Smooth muscle cell (in vitro differentiated cells): ENCODE measurements around the gene COX4I1. TPM values are rescaled to one million over a fixed set of nuclear protein-coding genes. Genes with fewer than 3 reads are reported as not detected.
"Not testable (repeated sequence)": the region's sequence is repeated elsewhere in the genome, so short reads cannot be mapped to it uniquely, and the experiment has no call there.

ENCODE experiments used
- DNase-seq: peaks from one replicate; lab custom pipeline; 2025; ENCODE audit not compliant: unreplicated experiment; lab: John Stamatoyannopoulos, UW
- H2AFZ ChIP-seq: fragments of 200-600 bp; sonication (generic); 2 replicates; pipeline ENCODE4 v1.6.0; 2016; ENCODE audit warnings: antibody characterized with exemption, low read depth, mild to moderate bottlenecking
- H3F3A ChIP-seq: fragments of 200-600 bp; sonication (generic); 2 replicates; pipeline ENCODE4 v1.6.0; 2017; ENCODE audit warnings: antibody characterized with exemption, low read depth
- H3K27ac ChIP-seq: fragments of 200-600 bp; sonication (generic); 2 replicates; pipeline ENCODE4 v1.5.1; 2016; ENCODE audit warnings: low read depth, mild to moderate bottlenecking
- H3K27me3 ChIP-seq: fragments of 200-600 bp; sonication (generic); 2 replicates; pipeline ENCODE4 v1.6.1; 2016; ENCODE audit warnings: low read depth, mild to moderate bottlenecking
- H3K36me3 ChIP-seq: fragments of 200-600 bp; sonication (generic); 2 replicates; pipeline ENCODE4 v1.5.1; 2016; ENCODE audit warnings: low read depth
- H3K4me1 ChIP-seq: fragments of 200-600 bp; sonication (generic); 2 replicates; pipeline ENCODE4 v1.5.1; 2016; ENCODE audit warnings: low read depth
- H3K4me2 ChIP-seq: fragments of 200-600 bp; sonication (generic); 2 replicates; pipeline ENCODE4 v1.6.0; 2016; ENCODE audit warnings: mild to moderate bottlenecking
- H3K4me3 ChIP-seq: fragments of 200-600 bp; sonication (generic); 2 replicates; pipeline ENCODE4 v1.5.1; 2016; ENCODE audit warnings: mild to moderate bottlenecking
- H3K79me2 ChIP-seq: fragments of 200-600 bp; sonication (generic); 2 replicates; pipeline ENCODE4 v1.6.0; 2016; ENCODE audit warnings: low read depth, mild to moderate bottlenecking
- H3K9ac ChIP-seq: fragments of 200-600 bp; sonication (generic); 2 replicates; pipeline ENCODE4 v1.6.0; 2016; ENCODE audit warnings: low read depth
- H3K9me3 ChIP-seq: fragments of 200-600 bp; sonication (generic); replicated peaks from 2 replicates; pipeline ENCODE4 v1.5.1; 2016; ENCODE audit warnings: low read depth
- H4K20me1 ChIP-seq: fragments of 200-600 bp; sonication (generic); 2 replicates; pipeline ENCODE4 v1.6.0; 2016; ENCODE audit warnings: low read depth
- CTCF ChIP-seq: fragments of 200-600 bp; sonication (generic); IDR thresholded peaks from 2 replicates; pipeline ENCODE4 v1.5.1; 2017; ENCODE audit warnings: borderline replicate concordance, mild to moderate bottlenecking, antibody characterized with exemption; ENCODE audit not compliant: insufficient read depth, poor library complexity, severe bottlenecking
- WGBS: methylation state at CpG from one replicate; pipeline ENCODE4 v1.1.7; 2016; ENCODE audit warnings: low lambda C conversion rate; 5-methylcytosine and 5-hydroxymethylcytosine counted together
- polyA plus RNA-seq: library from polyadenylated mRNA; unstranded; fragments of >200 nt; fragmentation: Nextera tagmentation; extraction: Ambion mirVana; gene quantifications from 2 replicates; pipeline ENCODE4 v1.2.1, GENCODE V29; 2016
- total RNA-seq: library from RNA; depleted of rRNA; stranded (reverse); fragments of >200 nt; gene quantifications from 2 replicates; pipeline ENCODE4 v1.2.3, GENCODE V29; 2014

The COX4I1 gene
- total and polyA plus RNA-seq, 2 experiments from 2014 or later: 342 to 612 TPM

- peaks cover 33% of the 10 kb centered on the region for H4K20me1 ChIP-seq
- H3K27me3 ChIP-seq: peaks cover 17% of the 10 kb centered on the region
- H3K79me2 ChIP-seq, H3K4me1 ChIP-seq, H3K9ac ChIP-seq, DNase-seq, H3K9me3 ChIP-seq, H3K4me2 ChIP-seq, H3F3A ChIP-seq, H3K4me3 ChIP-seq, H3K27ac ChIP-seq, H2AFZ ChIP-seq: not testable (repeated sequence)
- peaks cover 14% of the 10 kb centered on the region for H3K36me3 ChIP-seq
- 97% methylated on average over 16 of the region's 27 CpGs for WGBS
These were observed 8.6 kb downstream of the COX4I1 start for GRCh38 chr16:85808104-85808503.

GRCh38 chr16:85808926-85809325 lies 9.4 kb downstream of the COX4I1 start:
- no peaks in the 10 kb centered on the region for H3K9me3 ChIP-seq
- H3K4me1 ChIP-seq: no peaks in the 10 kb centered on the region
- H3K27me3 ChIP-seq: peaks cover 23% of the 10 kb centered on the region
- no peak overlapping the region for H3K4me3 ChIP-seq
- TF ChIP-seq CTCF: no peak
- H3K79me2 ChIP-seq: no peaks in the 10 kb centered on the region
- H2AFZ ChIP-seq: no peak overlapping the region
- 100% methylated on average over 4 of the region's 7 CpGs for WGBS
- DNase-seq: no peak
- no peak overlapping the region for H3K4me2 ChIP-seq
- peaks cover 14% of the 10 kb centered on the region for H3K36me3 ChIP-seq
- H3K27ac ChIP-seq: no peak overlapping the region
- H3F3A ChIP-seq: no peaks in the 10 kb centered on the region
- no peak overlapping the region for H3K9ac ChIP-seq
- H4K20me1 ChIP-seq: peaks cover 25% of the 10 kb centered on the region

- H3K4me3 ChIP-seq: no peak overlapping the region
- H2AFZ ChIP-seq: no peak overlapping the region
- H3K4me2 ChIP-seq: no peak overlapping the region
- H4K20me1 ChIP-seq: peaks cover 21% of the 10 kb centered on the region
- 87% methylated on average over 10 of the region's 10 CpGs for WGBS
- H3K79me2 ChIP-seq: no peaks in the 10 kb centered on the region
- no peak overlapping the region for H3K27ac ChIP-seq
- no peaks in the 10 kb centered on the region for H3K4me1 ChIP-seq
- no peak for DNase-seq
- no peaks in the 10 kb centered on the region for H3K9me3 ChIP-seq
- no peak overlapping the region for H3K9ac ChIP-seq
- H3K27me3 ChIP-seq: peaks cover 30% of the 10 kb centered on the region
- peaks cover 14% of the 10 kb centered on the region for H3K36me3 ChIP-seq
- no peak for TF ChIP-seq CTCF
- H3F3A ChIP-seq: no peaks in the 10 kb centered on the region
These were observed 10.2 kb downstream of the COX4I1 start for GRCh38 chr16:85809645-85810044.

GRCh38 chr16:85810097-85810741 lies 10.7 kb downstream of the COX4I1 start:
- Histone ChIP-seq H3K27ac (no peak overlapping the region), H2AFZ (no peak overlapping the region), H3F3A (no peaks in the 10 kb centered on the region), H4K20me1 (peaks cover 16% of the 10 kb centered on the region), H3K4me2 (no peak overlapping the region), H3K9me3 (no peaks in the 10 kb centered on the region), H3K27me3 (peaks cover 35% of the 10 kb centered on the region), H3K79me2 (no peaks in the 10 kb centered on the region), H3K4me3 (no peak overlapping the region), H3K36me3 (peaks cover 11% of the 10 kb centered on the region), H3K9ac (no peak overlapping the region), H3K4me1 (no peaks in the 10 kb centered on the region)
- 91% methylated on average over 11 of the region's 13 CpGs for WGBS
- no peak for TF ChIP-seq CTCF
- no peak for DNase-seq
